Activated CD4-positive, alpha-beta T cell treated with anti-CD3 and anti-CD28 coated beads, Interleukin-2, amount 50 U/mL, for 48 hours (primary cell): ENCODE measurements around the gene AGAP1.

Experiments
- DNase-seq, 2 experiments: peaks; one replicate each; pipeline ENCODE4 v3.0.0-alpha.2; 2020

The AGAP1 gene

GRCh38 chr2:235781775-235782174 is 287.9 kb downstream of the AGAP1 start:
- DNase-seq, result no peak

DNA sequence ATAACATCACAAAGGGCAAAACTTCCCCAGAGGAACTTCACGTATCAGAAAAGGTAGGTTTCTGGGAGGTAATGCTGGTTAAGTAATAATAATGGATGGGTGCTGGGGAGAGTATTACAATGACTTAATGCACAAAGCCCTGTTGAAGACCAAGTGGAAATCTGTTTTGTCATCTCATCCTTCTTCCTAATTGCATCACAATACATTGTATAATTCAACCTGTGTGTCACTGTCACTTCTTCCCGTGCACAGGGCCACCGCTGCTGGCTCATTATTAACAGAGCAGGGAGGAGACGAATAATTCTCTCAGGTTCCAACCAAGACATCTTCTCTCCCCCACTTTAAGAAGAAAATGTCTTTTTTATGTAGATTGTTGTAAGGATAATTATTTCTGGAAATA is 290.9 kb downstream of the AGAP1 start:
- no peak for DNase-seq

- DNase-seq, result no peak
Measured at GRCh38 chr2:235789552-235789951, 295.7 kb downstream of the AGAP1 start.

DNA sequence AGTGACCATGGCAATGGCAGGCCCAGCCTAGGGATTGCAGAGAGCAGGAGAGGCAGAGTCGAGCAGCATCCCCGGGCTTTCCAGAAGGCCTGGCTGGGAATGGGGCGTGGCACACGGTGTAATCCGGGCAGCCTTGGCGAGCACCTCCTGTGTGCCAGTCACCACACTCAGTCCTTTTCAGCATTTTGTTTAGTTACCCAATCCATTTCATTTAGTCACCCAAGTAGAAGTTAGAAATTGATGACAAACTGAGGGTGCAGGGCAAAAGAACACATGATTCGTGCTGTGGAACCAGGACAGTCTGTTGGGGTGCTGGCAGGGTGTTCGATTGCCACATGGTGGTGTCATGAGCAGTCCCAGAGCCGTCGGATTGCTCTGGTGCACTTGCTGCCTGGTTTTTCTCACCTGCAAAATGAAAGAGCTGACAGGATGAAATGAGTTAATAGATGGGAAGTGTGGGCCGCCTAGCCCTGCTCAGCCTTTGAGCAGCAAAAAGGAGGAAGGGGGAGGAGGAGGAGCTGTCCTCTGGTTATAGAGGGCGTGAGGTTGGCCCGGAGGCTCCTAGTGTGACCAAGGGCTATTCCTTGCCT is 299.4 kb downstream of the AGAP1 start:
- no peak for DNase-seq

DNA sequence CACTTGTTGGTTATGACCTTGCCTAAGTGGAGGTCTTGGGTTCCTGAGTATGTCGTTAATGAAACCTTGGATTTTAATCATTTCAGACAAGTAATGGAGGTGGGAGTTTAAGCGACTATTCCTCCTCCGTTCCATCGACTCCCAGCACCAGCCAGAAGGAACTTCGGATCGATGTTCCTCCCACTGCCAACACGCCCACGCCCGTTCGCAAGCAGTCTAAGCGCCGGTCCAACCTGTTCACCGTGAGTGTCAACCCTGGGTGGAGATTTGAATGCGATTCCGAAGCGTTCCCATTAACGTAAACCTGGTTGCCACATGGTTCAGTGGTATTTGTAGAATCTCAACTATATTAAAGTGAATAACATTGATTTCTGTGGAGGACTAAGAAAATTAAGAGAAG is 305.4 kb downstream of the AGAP1 start:
- no peak for DNase-seq

GRCh38 chr2:235802542-235802941 is 308.7 kb downstream of the AGAP1 start:
- no peak for DNase-seq

- DNase-seq, result no peak
Measured at GRCh38 chr2:235803028-235803427, 309.2 kb downstream of the AGAP1 start.

DNA sequence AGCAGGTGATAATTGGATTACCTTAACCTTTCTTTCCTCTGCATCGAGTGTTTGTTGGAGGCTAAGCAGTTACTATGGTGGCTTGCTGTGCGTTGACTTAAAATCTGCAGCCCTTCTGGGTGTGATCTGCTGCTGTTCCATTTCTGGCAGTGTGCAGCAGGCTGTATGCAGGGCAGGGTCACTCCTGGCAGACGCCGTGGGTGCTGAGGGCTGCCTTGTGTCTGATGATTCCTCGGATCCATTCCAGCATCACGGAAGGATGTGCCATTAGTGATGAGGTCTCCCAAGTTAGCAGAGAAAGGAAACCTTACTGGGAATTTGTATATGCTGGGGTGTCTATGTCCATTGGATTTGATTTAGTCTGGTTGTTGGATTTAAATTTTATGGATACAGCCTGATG is 310.8 kb downstream of the AGAP1 start:
- no peak for DNase-seq

DNA sequence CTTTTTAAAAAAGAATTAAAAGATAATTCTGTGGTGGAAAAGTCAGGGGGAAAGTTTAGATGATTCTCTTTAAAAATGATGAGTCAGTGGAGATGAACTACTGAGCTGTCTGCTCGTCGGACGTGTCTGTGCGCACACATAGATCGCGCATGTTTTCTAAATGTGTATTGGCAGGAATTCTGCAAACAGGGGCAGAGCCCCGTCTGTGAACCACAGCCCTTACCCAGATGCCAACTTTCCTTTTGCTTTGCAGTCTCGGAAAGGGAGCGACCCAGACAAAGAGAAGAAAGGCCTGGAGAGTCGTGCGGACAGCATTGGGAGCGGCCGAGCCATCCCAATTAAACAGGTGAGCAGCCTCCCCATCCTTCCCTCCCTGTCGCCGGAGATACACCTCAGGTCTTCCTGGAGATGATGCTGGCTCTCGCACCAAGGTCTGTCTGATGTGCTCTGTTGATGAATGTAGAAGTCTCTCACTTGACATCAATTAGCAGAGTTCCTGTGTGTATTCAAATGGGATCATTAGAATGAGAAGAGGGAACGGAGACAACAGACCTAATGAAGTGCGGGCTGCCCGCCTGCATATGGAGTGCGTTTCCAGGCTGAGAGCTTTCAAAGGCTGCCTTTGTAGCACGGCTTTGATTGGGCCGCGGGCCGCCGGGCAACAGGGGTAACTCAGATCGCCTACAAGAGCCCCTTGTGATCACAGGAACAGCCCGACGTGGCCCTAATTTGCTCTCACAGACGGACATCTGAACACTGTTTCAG is 313.3 kb downstream of the AGAP1 start:
- no peak for DNase-seq

- no peak for DNase-seq
Measured at GRCh38 chr2:235808366-235808765, 314.5 kb downstream of the AGAP1 start.

GRCh38 chr2:235810252-235810651 is 316.4 kb downstream of the AGAP1 start:
- DNase-seq, result no peak

DNA sequence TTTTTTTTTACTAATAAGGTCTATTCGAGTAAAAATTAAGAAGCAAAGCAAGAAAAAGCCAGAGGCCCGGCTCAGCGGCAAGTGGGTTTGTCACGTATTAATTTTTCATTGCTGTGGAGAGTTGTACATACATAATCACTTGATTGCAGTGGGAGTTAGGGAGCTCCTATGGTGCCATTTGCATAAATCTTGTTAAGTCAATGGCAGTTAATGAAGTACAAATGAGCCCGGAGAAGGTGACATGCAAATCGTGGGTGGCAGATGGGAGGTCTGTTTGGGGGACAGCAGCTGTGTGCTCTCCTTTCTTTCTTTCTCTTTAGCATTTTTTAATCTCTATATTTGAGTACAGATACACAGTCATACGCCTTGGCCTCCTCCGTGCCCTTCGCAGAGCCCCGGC is 317.0 kb downstream of the AGAP1 start:
- no peak for DNase-seq

- DNase-seq, result no peak
Measured at GRCh38 chr2:235811446-235812184, 317.8 kb downstream of the AGAP1 start.

DNA sequence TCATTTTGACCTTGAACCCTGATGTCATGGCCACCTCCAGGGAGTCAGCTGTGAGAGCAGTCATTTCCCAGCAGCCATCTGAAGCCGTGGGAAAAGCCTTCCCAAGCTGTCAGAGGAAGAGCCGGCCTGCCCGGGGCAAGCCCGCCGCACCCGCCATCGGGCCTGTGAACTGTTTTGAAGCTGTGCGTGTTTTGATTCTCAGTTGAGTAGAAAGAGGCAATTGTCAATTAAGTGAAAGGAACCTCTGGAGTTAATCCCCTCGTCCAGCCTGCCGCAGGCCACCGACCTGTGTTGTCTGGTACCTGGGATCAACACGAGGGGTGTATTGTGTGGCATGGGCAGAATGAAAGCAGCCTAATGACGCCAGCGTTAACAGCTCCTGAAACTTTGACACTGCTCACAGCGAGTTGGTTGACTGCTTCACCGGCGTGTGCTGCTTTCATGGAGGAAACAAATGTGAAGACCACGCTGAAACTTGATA is 318.4 kb downstream of the AGAP1 start:
- DNase-seq, result no peak

GRCh38 chr2:235813398-235813797 is 319.6 kb downstream of the AGAP1 start:
- no peak for DNase-seq

- no peak for DNase-seq
Measured at GRCh38 chr2:235820571-235820970, 326.7 kb downstream of the AGAP1 start.

GRCh38 chr2:235824331-235824730 is 330.5 kb downstream of the AGAP1 start:
- DNase-seq, result no peak

DNA sequence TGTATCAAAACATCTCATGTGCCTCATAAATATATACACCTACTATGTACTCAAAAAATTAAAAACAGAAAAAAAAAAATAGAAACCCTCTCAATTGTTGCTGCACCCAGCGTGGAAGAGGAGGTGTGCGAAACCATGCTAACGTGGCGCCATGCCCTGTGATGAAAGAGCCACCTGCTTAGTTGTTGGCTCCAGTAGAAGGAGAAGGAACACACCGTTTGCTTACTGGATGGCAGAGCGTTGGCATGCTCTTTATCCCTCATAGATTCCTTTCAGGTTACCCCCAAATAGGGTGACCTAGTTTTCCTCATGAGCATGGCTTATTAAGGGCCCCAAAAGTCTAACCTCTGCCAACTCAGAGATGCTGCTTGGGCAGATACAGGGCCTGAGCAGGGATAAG is 332.1 kb downstream of the AGAP1 start:
- DNase-seq, result no peak

GRCh38 chr2:235826826-235827225 is 333.0 kb downstream of the AGAP1 start:
- DNase-seq, result no peak

GRCh38 chr2:235827585-235827992 is 333.7 kb downstream of the AGAP1 start:
- no peak for DNase-seq

DNA sequence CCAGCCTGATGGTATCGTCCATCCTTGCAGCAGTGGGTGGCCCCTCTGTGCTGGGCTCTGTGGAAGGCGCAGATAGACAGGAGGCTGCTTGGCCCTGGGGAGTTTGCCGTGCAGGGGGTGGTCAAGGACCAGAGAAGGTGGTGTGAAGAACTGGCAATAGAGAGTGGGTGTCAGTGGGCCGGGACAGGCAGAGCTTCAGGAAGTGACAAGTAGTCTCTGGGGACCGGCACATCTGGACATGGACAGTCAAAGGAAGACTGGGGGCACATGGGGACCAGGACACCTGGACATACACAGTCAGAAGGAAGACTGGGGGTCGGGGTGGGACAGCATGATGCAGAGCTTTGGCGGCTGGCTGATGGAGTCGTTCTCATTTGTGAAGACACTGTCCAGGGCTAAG is 335.9 kb downstream of the AGAP1 start:
- no peak for DNase-seq

GRCh38 chr2:235831755-235832154 is 337.9 kb downstream of the AGAP1 start:
- DNase-seq, result no peak

GRCh38 chr2:235832941-235833340 is 339.1 kb downstream of the AGAP1 start:
- no peak for DNase-seq
